HG02884 (cell line): ENCODE results near the gene CD109.

Experiments
- ATAC-seq: cut with Tn5 transposase; IDR thresholded peaks from one replicate; pipeline ENCODE4 v1.9.1; 2021; ENCODE audit warnings: mild to moderate bottlenecking, moderate library complexity; ENCODE audit not compliant: unreplicated experiment

Gene CD109

DNA sequence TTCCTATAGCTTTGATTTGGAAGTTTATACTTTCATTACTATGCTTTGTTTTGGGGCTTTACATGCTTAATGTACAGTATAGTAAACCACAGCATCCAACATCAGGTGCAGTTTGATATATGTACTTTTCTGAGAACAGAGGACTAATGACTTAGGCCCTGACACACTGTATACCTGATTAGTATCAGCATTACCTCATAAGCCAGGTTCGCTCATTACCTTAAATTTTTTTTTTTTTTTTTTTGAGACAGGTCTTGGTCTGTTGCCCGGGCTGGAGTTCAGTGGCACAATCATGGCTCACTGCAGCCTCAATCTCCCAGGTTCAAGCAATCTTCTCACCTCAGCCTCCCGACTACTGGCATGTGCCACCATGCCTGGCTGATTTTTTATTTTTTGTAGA is 28.4 kb downstream of the CD109 start:
- no peak for ATAC-seq

DNA sequence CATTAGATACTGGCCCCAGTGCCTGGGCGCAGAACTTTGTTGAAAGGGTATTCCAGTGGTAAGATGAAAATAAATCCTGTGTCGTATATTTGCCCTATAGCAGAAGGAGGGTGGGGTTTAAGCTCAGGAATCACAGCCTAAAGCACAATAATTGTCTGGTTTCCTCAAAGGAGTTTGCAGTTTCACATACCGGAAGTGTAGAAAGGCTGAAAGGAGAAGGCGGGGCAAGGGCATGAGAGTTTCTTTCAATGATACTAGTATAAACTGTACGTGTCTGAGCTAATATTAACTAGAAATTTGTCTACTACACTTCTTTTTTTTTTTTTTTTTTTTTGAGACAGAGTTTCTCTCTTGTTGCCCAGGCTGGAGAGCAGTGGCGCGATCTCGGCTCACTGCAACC is 29.2 kb downstream of the CD109 start:
- peak; percentile 48 for ATAC-seq

DNA sequence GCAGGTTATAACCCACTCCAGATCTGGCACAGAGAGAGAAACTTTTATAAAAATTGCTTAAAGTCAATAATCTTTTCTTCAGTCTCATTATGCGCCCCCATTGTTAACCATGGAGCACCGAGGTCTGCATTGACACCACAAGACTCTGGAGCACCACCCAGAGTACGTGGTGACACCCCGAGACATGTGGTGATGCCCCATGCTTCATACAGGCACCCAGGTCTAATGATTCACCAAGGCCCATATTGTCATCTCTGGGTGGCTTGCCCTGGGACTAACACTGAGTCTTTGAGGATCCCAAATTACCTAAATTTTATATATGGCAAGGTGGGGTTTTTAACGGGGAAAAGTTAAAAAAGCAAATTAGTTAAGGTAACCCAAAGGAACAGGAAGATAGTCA is 31.1 kb downstream of the CD109 start:
- ATAC-seq = no peak

DNA sequence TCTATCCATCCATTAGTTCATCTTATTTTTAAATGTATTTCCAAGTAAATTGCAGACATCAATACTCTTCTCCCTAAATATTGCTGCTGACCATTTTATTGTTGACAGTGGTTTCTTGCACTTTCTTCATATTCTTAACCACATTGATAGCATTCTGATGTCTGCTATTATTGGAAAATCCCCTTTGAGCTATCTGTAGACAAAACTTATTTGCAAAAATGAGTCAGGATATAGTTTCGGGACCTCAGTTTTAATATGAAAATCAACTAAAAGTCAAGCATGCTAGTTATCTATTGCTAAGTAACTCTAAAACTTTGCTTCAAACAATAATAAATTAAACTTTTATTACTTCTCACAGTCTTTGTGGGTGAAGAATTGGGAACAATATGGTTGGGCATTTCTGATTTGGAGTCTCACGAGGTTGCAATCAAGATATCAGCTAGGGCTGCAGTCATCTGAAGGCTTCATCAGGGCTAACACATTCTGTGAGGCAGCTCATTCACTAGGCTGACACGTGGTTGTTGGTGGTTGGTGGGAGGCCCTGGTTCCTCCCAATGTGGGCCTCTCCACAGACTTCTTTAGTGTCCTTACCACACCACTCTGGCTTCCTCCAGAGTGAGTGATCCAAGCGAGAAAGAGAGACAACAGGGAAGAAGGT is 32.7 kb downstream of the CD109 start:
- peak; percentile 56 for ATAC-seq

DNA sequence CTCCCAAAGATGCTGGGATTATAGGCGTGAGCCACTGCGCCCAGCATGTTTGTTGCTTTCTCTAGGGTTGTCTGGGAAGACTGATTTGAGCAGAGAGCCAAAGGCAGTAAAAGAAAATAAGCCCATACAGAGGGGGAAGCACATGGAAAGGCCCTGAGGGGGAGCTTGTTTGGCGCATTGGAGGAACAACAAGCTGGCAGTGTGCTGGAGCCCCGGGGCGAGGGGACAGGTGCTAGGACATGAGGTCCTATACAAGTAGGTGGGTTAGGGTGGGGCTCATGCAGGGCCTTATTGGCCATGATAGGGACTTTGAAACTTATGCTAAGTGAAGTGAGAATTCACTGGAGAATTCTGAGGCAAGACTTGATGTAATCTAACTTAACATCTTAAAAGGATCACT is 35.3 kb downstream of the CD109 start:
- no peak for ATAC-seq

DNA sequence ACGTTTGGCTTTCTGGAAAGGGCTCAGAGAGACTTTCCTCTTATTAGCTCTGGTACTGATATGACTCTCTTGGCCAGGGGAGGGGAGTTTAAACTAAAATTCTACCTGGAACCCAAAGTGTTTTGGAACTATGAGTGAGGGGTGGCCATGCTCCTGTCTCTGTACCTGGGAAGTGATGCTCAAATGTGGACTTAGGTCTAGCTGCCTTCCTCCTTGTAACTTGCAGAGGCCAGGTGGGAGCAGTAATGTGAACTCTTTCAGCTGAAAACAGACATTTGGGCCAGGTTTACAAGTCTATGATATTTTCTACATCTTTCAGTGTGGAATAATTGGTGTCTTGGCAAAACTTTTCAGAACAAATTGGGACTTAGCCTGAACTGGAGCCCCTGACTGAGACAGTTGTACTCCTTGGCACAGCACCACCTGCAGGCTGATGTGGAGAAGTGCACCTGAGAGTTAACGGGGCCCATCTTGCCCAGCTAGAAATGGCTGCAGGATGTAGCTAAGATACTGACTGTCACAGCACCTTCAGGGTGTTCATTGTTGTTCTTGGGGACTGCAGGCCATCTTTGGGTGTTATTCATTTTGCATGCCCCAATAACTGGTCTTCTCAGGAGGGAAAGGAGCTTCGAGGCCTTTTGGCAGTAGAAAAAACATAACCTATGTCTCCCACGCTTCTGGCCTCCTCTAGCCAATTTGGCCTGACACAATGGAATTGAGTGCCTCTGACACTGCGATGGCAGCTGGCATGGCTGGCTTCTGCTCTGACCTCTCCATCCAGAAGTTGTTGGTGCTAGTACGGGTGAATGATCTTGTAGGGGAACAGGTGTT is 37.1 kb downstream of the CD109 start:
- ATAC-seq = peak; percentile 74

DNA sequence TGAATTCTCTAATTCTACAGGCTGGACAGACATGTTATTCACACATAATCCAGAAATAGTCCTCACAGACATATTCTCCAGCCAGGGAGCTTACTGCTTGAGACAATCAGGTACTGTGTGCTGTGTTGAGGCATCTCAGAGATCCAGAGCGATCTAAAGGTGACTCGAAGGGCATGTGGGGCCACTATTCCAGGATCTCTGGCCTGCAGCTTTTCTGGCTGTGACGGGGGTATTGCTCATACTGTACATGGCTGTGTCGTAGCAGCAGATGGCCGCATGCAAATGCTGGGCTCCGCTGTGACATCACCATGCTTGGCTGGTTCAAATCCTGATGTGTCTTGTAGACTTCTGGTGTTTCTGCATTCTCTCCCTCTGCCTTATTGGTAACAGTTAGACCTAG is 37.8 kb downstream of the CD109 start:
- ATAC-seq = no peak

DNA sequence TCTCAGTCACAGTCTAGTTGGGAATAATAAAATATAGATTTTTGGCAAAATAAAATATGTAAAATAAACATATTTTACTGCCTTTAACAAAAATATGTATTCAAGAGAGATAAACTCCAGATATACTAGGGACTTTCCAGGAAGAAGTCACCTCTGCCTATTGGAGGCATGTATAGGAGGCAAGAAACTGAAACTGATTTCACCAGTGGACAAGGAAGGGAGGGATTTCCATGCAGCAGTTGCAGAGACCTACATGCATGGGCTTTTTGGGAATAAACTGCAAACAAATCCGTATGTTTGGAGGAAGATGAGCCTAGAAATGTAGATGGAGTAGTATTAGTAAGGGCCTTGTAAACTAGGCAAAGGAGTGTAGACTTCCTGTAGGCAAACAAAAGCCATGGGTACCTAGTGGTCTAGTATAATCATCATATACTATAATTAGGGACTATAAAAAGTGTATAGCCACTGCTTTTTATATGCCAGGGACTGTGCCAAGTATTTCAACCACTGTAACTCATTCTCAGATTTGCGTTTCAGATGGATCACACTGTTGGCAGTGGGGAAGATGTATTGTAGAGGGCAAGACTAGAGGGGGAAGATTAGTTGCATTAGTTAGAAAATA is 38.9 kb downstream of the CD109 start:
- ATAC-seq = no peak

DNA sequence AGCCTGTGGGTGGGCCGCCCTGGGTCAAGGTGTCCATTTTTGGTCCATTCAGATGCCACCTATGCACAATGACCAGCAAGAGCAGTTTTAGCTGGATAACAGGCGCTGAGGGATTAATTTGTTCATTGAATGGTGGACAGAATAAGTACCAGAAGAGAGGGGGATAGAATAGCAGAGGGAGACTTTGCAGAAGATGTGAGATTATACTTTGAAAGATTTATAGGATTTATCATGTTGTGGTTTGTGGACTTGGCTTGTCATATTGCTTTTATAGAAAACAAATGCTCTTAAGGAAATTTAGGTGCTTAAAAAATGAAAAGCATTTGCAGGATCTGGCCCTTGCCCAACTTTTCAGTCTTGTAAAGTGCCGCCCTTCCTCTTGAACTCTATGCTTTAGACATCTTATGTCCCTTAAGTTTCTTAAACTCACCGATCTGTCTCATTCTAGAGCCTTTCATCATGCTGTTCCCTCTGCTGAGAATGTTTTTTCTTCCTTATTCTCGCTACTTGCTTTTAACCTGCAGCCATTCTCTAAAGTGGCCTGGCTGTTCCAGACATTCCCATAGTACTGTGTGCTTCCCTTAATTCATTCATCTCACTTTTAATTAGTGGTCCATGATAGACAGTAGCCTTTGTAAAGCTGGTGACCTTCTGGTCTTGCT is 42.5 kb downstream of the CD109 start:
- no peak for ATAC-seq

DNA sequence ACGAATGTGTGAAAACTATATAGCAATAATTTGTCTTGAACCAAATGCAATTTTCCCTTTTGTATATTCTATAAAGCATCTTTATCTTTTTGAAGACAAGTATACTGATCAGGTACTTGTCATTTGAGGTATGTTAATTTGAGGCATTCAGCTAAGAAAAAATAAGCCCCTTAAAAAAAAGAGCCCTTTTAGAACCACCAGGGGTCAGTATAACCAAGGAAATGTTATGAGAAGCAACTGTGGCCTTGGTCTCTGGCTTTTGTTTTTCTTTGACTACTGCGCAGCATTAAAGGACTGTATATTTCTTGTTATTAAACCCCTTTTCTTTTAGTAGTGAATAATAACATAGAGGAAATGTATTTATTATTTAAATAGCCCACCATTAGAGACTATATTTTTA is 43.1 kb downstream of the CD109 start:
- peak; percentile 68 for ATAC-seq

DNA sequence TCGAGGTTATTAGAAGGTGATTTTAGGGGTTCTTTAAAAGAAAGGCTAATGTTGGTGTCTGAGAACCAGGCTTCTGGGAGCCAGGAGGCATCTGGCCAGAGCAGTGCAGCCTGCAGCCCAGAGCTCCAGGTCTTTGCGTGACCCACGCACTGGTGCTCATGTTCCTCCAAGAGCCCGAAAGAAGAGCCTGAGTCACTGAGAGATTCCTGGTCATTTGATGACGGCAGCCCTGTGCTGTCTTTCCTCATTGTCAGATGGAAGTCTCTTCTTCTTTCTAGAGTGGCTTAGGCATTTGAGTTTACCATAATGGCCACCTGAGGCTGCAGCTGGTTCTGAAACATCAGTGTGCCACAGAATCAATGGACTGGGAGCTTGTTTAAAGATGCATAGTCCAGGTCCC is 46.4 kb downstream of the CD109 start:
- ATAC-seq = no peak

DNA sequence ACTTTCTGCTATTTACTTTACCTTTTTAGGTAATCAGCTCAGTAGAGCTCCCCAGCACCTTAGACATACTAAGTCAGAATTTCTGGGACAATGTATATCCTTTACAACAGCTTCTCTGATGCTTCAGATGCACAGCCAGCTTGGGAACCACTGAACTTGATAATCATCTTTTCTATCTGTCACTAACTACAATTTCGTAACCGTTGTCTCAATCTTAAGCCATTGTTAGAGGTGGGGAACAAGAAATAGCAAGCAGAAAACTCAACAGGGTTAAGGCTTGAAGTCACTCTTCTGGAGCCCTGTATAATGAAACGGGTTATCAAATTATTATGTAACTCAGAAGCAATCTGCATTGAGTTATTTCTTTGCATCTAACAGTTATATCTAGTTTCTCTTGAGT is 47.1 kb downstream of the CD109 start:
- ATAC-seq = no peak

DNA sequence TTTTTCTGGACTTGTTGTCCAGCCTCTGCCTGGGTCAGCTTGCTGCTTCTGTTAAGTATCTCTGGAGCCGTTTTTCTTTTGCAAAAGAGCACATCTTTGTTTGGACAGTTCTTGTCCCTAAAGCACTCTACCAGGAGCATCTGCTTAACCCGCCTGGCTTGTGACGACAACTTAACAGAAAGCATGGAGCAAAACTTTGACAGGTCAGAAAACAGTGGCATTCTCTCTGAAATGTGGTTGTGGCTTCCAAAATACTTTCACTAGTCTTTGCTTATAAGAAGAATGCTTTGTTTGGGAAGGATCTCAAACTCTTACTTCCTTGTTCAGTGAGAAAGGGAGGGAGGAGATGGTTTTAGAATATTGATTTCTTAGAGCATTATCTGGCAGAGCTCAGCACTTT is 47.6 kb downstream of the CD109 start:
- no peak for ATAC-seq

DNA sequence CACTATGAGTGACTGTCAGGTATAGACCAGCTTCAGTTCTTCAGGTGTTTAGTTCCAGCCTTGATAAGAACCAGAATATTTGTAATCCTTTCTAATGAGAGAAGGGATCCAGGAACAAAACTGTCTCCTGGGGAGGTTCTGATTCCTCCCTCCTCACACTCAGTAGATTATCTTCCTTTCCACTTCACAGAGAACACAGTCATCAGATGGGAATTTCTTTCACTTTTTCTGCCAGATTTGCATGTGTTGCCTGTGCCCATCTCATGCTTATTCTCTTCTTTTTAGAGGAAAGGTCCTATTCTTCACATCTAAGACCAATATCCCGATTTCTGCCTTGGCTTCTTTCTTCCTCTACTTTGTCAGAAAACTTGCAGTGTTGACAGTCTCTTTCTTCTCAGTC is 50.8 kb downstream of the CD109 start:
- ATAC-seq = no peak

DNA sequence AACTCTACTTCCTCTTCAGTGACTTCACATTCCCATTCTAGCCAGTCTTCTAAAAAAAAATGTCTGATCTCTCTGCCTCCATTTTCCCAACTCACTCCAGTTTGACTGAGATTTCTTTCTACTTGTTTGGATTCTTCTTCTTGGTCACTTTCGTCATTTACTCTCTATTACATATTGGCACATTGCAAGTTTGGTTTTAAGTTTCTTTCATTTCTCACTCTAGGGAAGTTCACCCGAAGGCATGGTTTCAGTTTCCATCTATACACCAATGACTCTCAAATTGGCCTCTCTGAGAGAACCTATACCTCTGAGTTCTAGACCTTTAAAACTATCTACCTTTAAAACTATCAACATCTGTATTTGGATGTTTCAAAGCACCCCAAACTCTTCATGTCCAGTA is 51.3 kb downstream of the CD109 start:
- ATAC-seq = peak; percentile 99

DNA sequence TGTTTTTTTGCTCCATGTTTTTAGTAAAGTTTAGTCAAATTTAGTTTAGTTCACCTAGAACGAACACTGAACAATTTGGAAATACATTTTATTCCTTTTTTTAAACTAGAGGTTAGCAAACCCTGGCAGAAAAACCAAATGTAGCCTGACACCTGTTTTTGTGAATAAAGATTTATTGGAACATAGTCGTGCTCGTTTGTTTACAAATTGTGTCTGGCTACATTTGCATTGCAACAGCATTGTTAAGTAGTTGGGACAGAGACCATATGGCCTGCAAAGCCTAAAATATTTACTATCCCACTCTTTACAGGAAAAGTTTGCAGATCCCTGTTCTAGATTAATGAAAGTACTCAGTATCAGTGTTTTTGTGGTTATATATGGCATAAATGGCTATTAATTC is 56.9 kb downstream of the CD109 start:
- ATAC-seq = no peak

DNA sequence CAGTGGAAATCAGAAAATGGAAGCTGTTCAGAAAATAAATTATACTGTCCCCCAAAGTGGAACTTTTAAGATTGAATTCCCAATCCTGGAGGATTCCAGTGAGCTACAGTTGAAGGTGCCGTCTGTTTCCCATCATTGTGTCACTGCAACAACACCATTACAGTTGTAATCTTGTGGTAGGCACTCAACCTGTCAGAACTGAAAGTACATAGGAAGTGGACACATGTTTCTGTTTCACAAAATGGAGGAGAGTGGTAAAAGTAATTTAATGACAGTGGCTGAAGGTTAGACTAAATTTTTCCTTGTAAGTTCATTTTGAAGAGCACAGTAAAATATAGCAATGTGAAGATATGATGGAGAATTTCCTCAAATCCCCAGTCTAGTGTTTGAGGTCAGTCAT is 70.0 kb downstream of the CD109 start:
- no peak for ATAC-seq

DNA sequence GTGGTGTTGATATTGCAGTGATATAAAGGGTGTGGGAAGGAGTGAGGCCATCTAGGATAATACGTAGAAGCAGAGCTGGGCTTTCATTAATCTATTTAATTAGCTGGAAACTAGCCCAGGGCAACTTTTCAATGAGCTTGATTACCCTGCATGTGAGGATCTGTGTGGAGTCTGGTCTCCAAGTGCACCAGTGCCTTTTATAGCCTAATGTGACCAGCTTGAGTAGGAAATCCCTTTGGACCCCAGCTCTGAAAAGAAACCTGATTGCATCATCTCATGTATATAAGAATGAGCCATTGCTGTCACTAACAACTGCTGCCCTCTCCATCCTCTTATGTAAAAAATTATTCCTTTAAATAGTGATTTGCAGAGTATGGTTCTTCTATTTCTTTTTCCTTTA is 72.6 kb downstream of the CD109 start:
- no peak for ATAC-seq

DNA sequence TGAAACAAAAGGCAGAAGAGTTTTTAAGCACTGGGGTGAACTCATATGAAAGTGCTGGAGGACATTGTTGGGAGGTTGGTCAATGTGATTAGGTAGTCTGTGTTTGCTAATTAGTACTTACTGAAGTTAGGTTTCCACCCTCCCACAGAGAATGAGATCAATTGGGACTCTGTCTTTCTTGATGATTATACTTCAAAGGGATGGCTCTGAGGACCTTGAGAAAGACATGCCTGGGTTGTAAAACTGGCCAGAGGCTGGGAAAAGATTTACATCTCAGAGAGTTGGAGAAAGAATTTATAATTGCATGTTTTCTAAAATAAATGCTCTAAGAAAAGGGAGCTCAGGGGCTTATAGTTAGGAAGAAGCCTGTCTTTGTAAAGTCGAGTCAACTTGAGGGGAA is 74.0 kb downstream of the CD109 start:
- ATAC-seq = no peak

DNA sequence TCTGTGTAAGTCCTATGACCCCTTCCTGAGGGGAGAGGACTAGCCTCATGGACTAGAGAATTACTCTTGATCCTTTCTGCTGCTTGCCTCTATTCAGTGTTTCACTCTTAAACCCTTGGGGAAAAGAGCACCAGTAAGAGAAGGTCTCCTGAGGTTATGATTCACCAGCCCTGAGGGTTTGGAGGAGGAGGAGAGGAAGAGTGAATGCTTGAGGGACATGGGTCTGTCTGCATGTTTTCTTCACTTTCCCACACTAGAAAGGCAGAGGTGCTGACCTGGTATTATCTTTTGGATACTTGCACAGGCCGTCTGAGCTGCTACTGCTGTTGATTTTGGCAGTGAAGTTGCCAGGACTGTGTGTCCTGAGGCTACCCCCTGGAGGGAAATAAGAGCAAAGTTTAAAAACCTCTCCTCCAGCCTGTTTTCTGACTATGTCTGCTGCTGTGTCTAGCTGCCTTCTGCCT is 78.3 kb downstream of the CD109 start:
- ATAC-seq = no peak

DNA sequence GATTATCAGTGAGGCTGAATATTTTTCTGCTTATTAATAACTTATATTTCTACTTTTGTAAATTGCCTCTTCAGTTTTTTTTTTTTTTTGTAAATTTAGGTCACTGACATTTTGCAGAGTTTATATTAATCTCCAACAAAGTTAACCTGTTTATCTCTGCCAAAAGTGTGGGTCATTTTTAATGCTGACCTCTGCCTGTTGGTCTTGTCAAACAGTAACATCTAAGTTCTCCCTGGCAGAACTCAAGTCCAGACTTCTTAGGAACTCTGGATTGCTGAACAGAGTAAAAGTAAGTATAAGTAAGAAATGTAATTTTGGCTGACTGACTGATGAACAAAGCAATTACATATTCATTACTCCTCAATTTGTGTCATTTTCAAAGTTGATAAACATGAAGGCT is 83.9 kb downstream of the CD109 start:
- ATAC-seq = no peak

DNA sequence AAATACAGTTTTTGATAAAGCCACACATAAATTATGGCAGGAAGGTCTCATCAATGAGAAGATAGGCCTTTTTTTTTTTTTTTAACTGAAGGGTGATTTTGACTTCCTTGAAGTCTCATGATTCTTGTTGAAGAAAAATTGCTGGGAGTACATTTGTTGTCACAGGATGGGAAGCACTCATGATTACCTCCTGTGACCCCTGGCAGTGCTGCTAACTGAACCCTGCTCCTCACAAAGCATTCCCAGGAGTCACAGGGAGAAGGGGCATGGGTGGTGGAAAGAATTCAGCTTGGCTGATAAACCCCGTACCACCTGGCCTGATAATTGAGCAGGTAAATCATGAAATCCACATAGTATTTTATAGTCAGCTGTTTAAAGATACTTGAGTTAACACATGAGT is 86.9 kb downstream of the CD109 start:
- ATAC-seq = no peak
